ENCODE data around the gene B3GNT7.
"Not testable (repeated sequence)": the region's sequence is repeated elsewhere in the genome, so short reads cannot be mapped to it uniquely, and the experiment has no call there.

Gene B3GNT7

DNA sequence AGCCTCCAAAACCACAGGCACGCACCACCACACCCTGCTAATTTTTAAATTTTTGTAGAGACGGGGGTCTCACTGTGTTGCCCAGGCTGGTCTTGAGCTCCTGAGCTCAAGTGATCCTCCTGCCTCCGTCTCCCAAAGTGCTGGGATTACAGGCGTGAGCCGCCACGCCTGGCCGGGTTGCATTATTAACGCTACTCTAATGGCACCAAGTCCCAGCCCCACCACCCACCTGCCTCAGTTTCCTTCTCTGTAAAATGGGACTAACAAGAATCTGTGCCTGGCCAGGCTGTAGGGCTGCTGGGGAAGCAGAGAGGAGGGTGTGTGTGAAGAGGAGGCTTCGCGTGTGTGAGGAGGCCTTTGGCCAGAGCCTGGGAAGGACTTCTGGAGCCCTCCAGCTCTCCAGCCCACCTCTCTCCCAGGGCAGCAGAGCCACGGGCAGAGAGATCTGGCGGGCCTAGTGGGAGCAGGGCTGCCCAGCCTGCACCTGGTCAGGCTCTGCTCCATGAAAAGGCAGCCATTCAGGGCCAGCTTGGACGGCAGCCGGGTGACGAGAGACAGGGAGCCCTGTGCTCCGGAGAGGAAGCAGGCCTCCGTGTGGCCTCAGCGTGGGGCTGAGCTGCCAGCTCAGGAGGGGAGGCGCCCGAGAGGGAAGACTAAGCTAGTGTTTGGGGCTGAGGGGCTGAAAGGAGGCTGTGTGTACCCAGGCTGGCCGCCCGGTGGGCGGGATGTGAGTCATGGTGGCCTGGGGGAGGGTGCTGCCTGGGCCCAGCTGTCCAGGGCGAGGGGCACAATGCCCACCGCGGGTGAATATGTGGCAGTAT is 7.4 kb upstream of the B3GNT7 start:
- DNase-seq: no peak

- DNase-seq: no peak
Observed at GRCh38 chr2:231388725-231389346, 6.7 kb upstream of the B3GNT7 start.

- no peak for DNase-seq
Observed at GRCh38 chr2:231390667-231391066, 4.8 kb upstream of the B3GNT7 start.

GRCh38 chr2:231391981-231392380 is 3.5 kb upstream of the B3GNT7 start:
- no peak for DNase-seq

GRCh38 chr2:231392431-231393148 is 2.9 kb upstream of the B3GNT7 start:
- DNase-seq: no peak

DNA sequence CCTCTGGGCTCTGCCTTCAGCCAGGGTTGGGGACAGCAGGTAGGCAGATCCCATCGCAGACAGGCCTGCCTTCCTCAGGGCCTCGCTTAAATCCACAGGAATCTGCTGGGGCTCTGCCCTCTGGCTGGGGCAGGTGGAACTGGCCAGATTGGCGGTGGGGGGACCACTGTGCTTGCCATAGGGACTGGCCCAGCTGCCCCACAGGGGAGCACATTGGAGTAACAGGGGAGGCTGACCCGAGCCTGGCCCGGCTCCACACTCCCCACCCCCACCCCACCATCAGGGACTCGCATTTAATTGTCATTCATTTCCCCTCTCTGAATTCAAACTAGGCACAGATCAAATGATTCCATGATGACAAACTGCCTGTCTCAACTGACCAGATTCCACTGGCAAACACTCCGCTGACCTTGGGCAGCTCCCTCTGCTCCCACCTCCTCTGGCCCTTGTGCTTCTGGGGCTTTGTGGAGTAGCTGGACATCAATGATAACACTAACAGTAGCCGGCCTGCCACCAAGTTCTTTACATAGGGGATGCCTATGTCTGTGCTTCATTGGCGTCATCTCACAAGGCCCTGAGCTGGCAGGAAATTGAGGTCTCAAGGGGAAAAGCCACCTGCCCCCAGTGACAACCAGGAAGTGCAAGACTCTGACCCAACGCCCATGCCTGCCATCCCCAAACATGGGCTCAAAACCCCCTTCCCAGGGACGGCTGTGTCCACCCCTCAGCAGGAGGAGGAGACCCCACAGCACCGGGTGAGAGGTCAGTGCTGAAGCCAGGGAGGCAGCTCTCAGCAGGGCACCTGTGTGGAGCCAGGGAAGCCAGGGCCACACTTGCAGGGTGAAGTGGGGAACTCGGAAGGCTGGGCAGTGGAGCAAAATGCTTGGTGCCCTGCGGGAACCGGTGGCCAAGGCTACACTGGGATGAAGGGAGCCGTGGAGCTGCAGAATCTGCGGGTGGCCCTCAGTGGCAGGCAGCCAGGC is 2.1 kb upstream of the B3GNT7 start:
- DNase-seq: no peak

DNA sequence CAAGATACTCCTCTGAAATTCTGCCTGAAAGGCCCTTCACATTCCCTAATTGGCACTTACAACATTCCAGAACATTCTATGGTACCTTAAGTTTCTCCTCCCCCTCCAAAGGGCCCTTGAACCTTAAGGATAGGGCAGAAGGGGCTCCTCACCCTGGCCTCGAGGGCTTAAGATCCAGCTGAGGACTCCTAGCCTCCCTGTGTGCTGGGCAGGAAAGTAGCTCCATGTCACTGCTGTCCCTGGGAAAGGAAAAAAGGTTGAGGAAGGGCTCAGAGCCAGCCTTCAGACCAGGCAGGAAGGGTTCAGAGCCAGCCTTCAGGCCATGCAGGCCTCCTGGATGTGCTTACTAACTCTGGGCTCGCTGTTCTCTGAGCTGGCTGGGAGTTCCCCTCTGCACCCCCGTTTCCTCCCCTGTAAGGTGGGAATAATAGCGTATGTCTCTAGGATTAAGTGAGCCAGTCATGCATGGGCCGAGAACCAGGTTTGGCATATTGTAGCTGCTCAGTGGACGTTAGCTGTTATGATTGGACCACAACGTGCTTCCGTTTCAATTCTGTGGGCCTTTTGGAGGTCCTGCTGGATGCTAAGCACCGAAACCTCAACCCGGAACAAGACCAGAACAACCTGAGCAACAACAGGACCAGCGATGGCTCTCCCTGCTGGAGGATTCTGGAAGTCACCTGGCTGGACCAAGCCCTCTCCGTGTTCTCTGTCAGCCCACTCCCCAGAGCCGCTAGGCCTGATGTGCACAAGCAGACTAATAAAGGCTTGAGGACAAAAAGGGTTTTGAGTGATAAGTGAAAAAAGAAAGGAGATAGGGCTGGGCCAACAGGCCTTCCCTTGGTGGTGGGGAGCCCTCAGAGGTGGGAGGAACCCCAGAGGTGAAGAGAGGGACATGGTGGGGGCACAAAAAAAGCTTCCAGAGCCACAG is 1.0 kb upstream of the B3GNT7 start:
- no peak for DNase-seq

- no peak for DNase-seq
Observed at GRCh38 chr2:231396058-231396821, 730 bp downstream of the B3GNT7 start.

GRCh38 chr2:231397011-231397927 is 1.8 kb downstream of the B3GNT7 start:
- DNase-seq: no peak

GRCh38 chr2:231397928-231398294 is 2.4 kb downstream of the B3GNT7 start:
- no peak for DNase-seq

GRCh38 chr2:231398585-231398984 is 3.1 kb downstream of the B3GNT7 start:
- no peak for DNase-seq

DNA sequence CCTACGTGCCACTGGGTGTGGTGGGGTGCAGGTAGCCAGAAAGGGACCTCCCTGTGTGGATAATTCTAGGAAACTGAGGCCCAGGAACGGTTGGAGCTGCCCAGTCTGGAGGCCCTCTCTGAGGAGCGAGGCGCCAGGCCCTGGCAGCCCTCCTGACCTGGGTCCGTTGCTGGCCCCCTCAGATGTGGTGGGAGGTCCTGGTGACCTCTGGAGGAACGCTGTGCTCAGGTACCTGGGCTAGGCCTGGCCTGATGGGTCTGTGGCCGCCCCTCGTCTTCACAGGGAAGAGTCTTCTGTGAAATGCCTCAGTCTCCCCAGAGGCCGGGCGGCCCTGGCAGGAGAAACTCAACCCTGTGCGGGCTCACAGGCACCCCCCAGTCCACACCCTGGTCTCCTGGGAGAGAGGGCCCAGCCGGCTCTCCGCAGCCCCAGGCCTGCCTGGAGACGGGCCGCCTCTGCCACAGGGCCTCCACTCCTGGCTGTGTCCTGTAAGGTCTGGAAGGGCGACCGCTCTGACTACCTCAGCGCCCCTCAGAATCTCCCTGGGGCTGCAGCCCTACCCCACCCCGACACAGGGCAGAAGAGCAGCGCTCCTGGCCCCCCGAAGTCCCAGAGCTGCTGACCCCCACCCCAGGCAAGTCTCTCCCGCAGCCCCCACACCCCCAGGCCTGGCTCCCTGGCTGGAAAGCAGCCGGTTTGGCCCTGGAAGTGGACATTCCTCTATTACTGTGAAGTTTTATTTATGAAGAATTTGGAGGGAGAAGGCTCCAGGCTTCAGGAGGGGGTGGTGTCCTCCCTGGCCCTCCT is 3.7 kb downstream of the B3GNT7 start:
- DNase-seq: no peak

DNA sequence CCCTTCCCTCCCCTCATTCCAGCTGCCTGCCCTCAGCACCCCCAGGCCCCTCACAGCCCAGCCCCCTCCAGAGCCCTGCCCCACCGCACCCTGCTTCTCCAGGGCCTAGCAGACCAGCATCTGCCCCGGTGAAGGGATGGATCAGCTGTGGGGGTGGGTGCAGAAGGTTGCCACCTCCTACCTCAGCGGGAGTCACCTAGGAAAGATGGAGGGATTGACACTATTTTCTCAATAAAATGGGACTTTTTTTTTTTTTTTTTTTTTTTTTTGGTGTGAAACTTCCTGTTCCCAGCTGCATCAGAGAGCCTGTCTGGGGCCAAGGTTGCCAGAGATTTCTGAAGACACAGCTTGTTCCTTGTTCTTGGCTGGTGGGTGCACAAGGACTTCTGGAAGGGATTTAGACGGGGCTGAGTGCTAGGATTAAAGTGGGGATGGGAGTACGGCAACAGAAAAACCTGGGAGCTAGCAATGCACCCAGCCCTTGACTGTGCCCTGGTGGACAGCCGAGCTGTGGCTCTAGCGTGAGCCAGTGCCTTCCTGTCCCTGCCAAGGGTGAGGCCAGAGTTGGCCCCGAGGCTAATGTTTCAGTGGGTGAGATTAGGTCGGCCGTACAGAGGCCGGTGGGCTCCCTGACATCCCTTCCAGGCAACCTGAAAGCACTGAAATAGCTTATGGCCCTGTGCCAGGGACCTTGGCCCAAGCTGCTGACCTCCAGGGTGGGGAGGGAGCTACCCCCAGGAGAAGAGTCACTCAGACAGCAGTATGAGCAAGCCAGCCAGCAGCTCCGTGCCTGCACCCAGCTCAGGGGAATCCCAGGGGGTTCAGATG is 4.6 kb downstream of the B3GNT7 start:
- no peak for DNase-seq

DNA sequence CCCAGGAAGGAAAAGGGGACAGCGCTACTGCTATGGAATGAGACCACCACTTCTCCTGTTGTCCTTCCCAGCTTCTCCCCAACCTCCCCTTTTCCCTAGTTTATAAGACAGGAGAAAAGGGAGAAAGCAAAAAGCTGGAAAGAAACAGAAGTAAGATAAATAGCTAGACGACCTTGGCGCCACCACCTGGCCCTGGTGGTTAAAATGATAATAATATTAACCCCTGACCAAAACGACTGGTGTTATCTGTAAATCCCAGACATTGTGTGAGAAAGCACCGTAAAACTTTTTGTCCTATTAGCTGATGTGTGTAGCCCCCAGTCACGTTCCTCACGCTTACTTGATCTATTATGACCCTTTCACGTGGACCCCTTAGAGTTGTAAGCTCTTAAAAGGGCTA is 5.2 kb downstream of the B3GNT7 start:
- not testable (repeated sequence) for DNase-seq

DNA sequence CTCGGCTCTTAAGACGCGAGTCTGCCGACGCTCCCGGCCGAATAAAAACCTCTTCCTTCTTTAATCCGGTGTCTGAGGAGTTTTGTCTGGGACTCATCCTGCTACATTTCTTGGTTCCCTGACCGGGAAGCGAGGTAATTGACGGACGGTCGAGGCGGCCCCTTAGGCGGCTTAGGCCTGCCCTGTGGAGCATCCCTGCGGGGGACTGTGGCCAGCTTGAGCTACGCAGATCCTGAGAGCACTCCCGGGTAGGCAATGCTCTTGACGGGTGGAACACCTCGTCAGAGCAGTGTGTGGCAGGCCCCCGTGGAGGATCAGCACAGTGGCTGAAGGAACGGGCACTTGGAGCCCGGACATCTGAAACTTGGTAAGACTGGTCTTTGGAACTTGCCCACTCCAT is 5.6 kb downstream of the B3GNT7 start:
- DNase-seq: not testable (repeated sequence)

DNA sequence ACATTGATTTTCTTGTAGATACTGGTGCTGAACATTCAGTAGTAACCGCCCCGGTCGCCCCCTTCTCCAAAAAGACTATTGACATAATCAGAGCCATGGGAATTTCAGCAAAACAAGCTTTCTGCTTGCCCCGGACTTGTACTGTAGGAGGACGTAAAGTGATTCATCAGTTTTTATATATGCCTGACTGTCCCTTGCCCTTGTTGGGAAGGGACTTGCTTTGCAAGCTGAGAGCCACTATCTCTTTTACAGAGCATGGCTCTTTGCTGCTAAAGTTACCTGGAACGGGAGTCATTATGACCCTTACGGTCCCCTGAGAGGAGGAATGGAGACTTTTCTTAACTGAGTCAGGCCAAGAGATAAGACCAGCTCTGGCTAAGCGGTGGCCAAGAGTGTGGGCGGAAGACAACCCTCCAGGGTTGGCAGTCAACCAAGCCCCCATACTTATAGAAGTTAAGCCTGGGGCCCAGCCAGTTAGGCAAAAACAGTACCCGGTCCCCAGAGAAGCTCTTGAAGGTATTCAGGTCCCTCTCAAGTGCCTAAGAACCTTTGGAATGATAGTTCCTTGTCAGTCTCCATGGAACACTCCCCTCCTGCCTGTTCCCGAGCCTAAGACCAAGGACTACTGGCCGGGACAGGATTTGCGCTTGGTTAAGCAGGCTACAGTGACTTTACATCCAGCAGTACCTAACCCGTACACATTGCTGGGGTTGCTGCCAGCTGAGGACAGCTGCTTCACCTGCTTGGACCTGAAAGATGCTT is 8.1 kb downstream of the B3GNT7 start:
- DNase-seq: not testable (repeated sequence)

GRCh38 chr2:231404183-231404578 is 8.7 kb downstream of the B3GNT7 start:
- not testable (repeated sequence) for DNase-seq

All from NCI-H2227 treated with DMSO at 0.1 percent for 48 hours (cell line).